PC-9 (cell line): Measurements from ENCODE around the gene RAET1E. TPM values are rescaled to one million over a fixed set of nuclear protein-coding genes. Genes with fewer than 3 reads are reported as not detected.
A peak's percentile ranks its signal among the peaks of the same experiment; 100 is the strongest.
"Not testable (repeated sequence)": the region's sequence is repeated elsewhere in the genome, so short reads cannot be mapped to it uniquely, and the experiment has no call there.

Source experiments
- BruUV-seq: library from RNA; stranded (reverse); fragments of 400-500 nt; replicated peaks from 2 replicates; lab custom pipeline; 2021; lab: Mats Ljungman, UMichigan
- CTCF ChIA-PET: fragments of 300-600 bp; sonication (Branson Sonifier 250); formaldehyde crosslinking; loops from one replicate; lab custom pipeline; 2022; ENCODE audit warnings: antibody characterized with exemption; lab: Charles Lee
- POLR2A ChIA-PET: fragments of 300-600 bp; sonication (Branson Sonifier 250); formaldehyde crosslinking; loops from one replicate; lab custom pipeline; 2022; ENCODE audit warnings: antibody characterized with exemption; ENCODE audit not compliant: unreplicated experiment; lab: Charles Lee
- DNase-seq, 2 experiments: peaks; one replicate each; pipeline versions ENCODE4 v3.0.0 to v3.0.0-alpha.2; 2015 to 2022; ENCODE audit warnings: mixed read lengths in 1 of 2
- H2AFZ ChIP-seq: fragments of 200-600 bp; sonication (generic); 2 replicates; pipeline ENCODE4 v1.8.1; 2017; ENCODE audit warnings: antibody characterized with exemption
- H3F3A ChIP-seq: fragments of 200-600 bp; sonication (generic); 2 replicates; pipeline ENCODE4 v1.8.1; 2017; ENCODE audit warnings: antibody characterized with exemption, mild to moderate bottlenecking, low read depth; ENCODE audit not compliant: insufficient read depth
- H3K27ac ChIP-seq: fragments of 200-600 bp; sonication (generic); 2 replicates; pipeline ENCODE4 v1.6.1; 2016; ENCODE audit warnings: mixed run types
- H3K27me3 ChIP-seq: fragments of 200-600 bp; sonication (generic); 2 replicates; pipeline ENCODE4 v1.6.1; 2016; ENCODE audit warnings: low read depth, mixed run types; ENCODE audit not compliant: insufficient read depth
- H3K36me3 ChIP-seq: fragments of 200-600 bp; sonication (generic); 2 replicates; pipeline ENCODE4 v1.6.1; 2016; ENCODE audit warnings: low read depth, mixed run types
- H3K4me1 ChIP-seq: fragments of 200-600 bp; sonication (generic); replicated peaks from 2 replicates; pipeline ENCODE4 v1.6.1; 2016; ENCODE audit warnings: mixed run types; ENCODE audit not compliant: insufficient read depth
- H3K4me2 ChIP-seq: fragments of 200-600 bp; sonication (generic); 2 replicates; pipeline ENCODE4 v1.6.1; 2017; ENCODE audit warnings: mixed run types
- H3K4me3 ChIP-seq: fragments of 200-600 bp; sonication (generic); 2 replicates; pipeline ENCODE4 v1.6.1; 2016; ENCODE audit warnings: mixed run types
- H3K79me2 ChIP-seq: fragments of 200-600 bp; sonication (generic); 2 replicates; pipeline ENCODE4 v1.6.1; 2017; ENCODE audit warnings: low read depth, mixed run types
- H3K9me2 ChIP-seq: fragments of 200-600 bp; sonication (generic); 2 replicates; pipeline ENCODE4 v1.8.1; 2017; ENCODE audit warnings: mild to moderate bottlenecking; ENCODE audit not compliant: insufficient read depth
- H3K9me3 ChIP-seq: fragments of 200-600 bp; sonication (generic); 2 replicates; pipeline ENCODE4 v1.8.1; 2016; ENCODE audit warnings: low read depth; ENCODE audit not compliant: insufficient read depth
- H4K20me1 ChIP-seq: fragments of 200-600 bp; sonication (generic); 2 replicates; pipeline ENCODE4 v1.8.1; 2017; ENCODE audit not compliant: insufficient read depth
- CTCF ChIP-seq: fragments of 200-600 bp; sonication (generic); conservative IDR thresholded peaks from 2 replicates; pipeline ENCODE4 v1.6.1; 2017; ENCODE audit warnings: mixed run types, antibody characterized with exemption, mild to moderate bottlenecking, moderate library complexity
- EZH2 ChIP-seq: fragments of 200-600 bp; sonication (generic); IDR thresholded peaks from 2 replicates; pipeline ENCODE4 v1.8.0; 2017; ENCODE audit warnings: antibody characterized with exemption, low read depth
- intact Hi-C: fragments of 100-400 bp; cut with micrococcal nuclease; formaldehyde crosslinking; loops from one replicate; pipeline ENCODE4 v1.10.0; 2022; ENCODE audit not compliant: unreplicated experiment
- total RNA-seq: library from RNA; stranded (reverse); gene quantifications from 2 replicates; pipeline ENCODE4 v1.2.3, GENCODE V29; 2021

Gene RAET1E
- total RNA-seq, 1 experiment from 2014 or later: 0.20 TPM

- peak in 1 of 2 experiments; percentile 80 for DNase-seq
- POLR2A ChIA-PET: interaction anchor here (1.0 kb wide), 1 partner anchor 13 kb away, joined by 5 read pairs; no protein-coding TSS in a partner anchor
- no TSS peak for BruUV-seq
- H3K9me2 ChIP-seq: no peaks in the 10 kb centered on the region
- H4K20me1 ChIP-seq: 0 out of 2 replicates have a peak, but pooled peaks cover 2% of the 10 kb centered on the region
- TF ChIP-seq CTCF: no peak
- no peak for TF ChIP-seq EZH2
- peak overlapping the region; percentile 49 for H3K4me3 ChIP-seq
- H3F3A ChIP-seq: peaks cover 64% of the 10 kb centered on the region
- H3K9me3 ChIP-seq: no peaks in the 10 kb centered on the region
- intact Hi-C loops: no loop called here
- H2AFZ ChIP-seq: 0 out of 2 replicates have a peak overlapping the region, but pooled peaks have one; percentile 12
- peaks cover 14% of the 10 kb centered on the region; the same call in 1 of the 2 replicates for H3K36me3 ChIP-seq
- H3K4me1 ChIP-seq: peaks cover 81% of the 10 kb centered on the region
- peaks cover 61% of the 10 kb centered on the region for H3K79me2 ChIP-seq
- no peaks in the 10 kb centered on the region for H3K27me3 ChIP-seq
- H3K27ac ChIP-seq: peak overlapping the region; percentile 96
- peak overlapping the region; percentile 80 for H3K4me2 ChIP-seq
- CTCF ChIA-PET: no interaction called here
Observed at GRCh38 chr6:149852180-149852579, 45.7 kb downstream of the RAET1E start.

GRCh38 chr6:149851461-149852110, 46.3 kb downstream of the RAET1E start:
- intact Hi-C loops: no loop called here
- ChIA-PET POLR2A (no interaction called here), CTCF (no interaction called here)
- TF ChIP-seq EZH2: no peak
- TF ChIP-seq CTCF: no peak
- H3K4me2 ChIP-seq: peak overlapping the region; percentile 80
- no peak for DNase-seq
- 0 out of 2 replicates have a peak, but pooled peaks cover 3% of the 10 kb centered on the region for H4K20me1 ChIP-seq
- peaks cover 57% of the 10 kb centered on the region for H3K79me2 ChIP-seq
- peaks cover 81% of the 10 kb centered on the region for H3K4me1 ChIP-seq
- BruUV-seq: no TSS peak
- peaks cover 14% of the 10 kb centered on the region; the same call in 1 of the 2 replicates for H3K36me3 ChIP-seq
- no peak overlapping the region for H2AFZ ChIP-seq
- H3K9me3 ChIP-seq: no peaks in the 10 kb centered on the region
- H3K9me2 ChIP-seq: no peaks in the 10 kb centered on the region
- H3K27ac ChIP-seq: peak overlapping the region; percentile 96
- H3K4me3 ChIP-seq: peak overlapping the region; percentile 49; the same call in 1 of the 2 replicates
- no peaks in the 10 kb centered on the region for H3K27me3 ChIP-seq
- H3F3A ChIP-seq: peaks cover 62% of the 10 kb centered on the region

- H3K4me1 ChIP-seq: peaks cover 84% of the 10 kb centered on the region
- H3K9me3 ChIP-seq, H3K4me3 ChIP-seq, H3K27me3 ChIP-seq, CTCF ChIA-PET, BruUV-seq, POLR2A ChIA-PET, DNase-seq, H3K9me2 ChIP-seq, intact Hi-C loops, H4K20me1 ChIP-seq, H2AFZ ChIP-seq: not testable (repeated sequence)
- peak overlapping the region; percentile 74 for H3K27ac ChIP-seq
- H3K36me3 ChIP-seq: peaks cover 24% of the 10 kb centered on the region
- peaks cover 58% of the 10 kb centered on the region for H3K79me2 ChIP-seq
- H3K4me2 ChIP-seq: peak overlapping the region; percentile 70
- H3F3A ChIP-seq: peaks cover 32% of the 10 kb centered on the region
Observed at GRCh38 chr6:149848343-149848742, 49.6 kb downstream of the RAET1E start.

Other genes starting within 250 kb of the RAET1E start
- 12.4 and 16.1 TPM in 2 replicates for gene KATNA1, start 249.4 kb downstream of the RAET1E start, total RNA-seq
- 11.2 and 15.4 TPM in 2 replicates for gene LATS1, start 180.0 kb downstream of the RAET1E start, total RNA-seq
- 25.1 and 36.2 TPM in 2 replicates for gene NUP43, start 151.6 kb downstream of the RAET1E start, total RNA-seq
- gene PCMT1, start 148.4 kb downstream of the RAET1E start, total RNA-seq: 39.0 and 50.5 TPM in 2 replicates
- gene LRP11, start 33.8 kb downstream of the RAET1E start, total RNA-seq: 33.8 and 38.6 TPM in 2 replicates
- 0.88 TPM in 1 of 2 replicates, not detected in the other for gene RAET1G, start 25.0 kb upstream of the RAET1E start, total RNA-seq
- gene ULBP2, start 43.9 kb upstream of the RAET1E start, total RNA-seq: 2.9 and 4.4 TPM in 2 replicates
- gene ULBP1, start 65.8 kb upstream of the RAET1E start, total RNA-seq: 2.8 and 3.3 TPM in 2 replicates
- gene RAET1L, start 127.4 kb upstream of the RAET1E start, total RNA-seq: 1.2 and 2.8 TPM in 2 replicates
- 3.8 and 4.2 TPM in 2 replicates for gene ULBP3, start 171.0 kb upstream of the RAET1E start, total RNA-seq
- gene PPP1R14C, start 244.9 kb upstream of the RAET1E start, total RNA-seq: 9.8 and 12.1 TPM in 2 replicates